ENCODE results near the gene ARL15.

Gene ARL15

DNA sequence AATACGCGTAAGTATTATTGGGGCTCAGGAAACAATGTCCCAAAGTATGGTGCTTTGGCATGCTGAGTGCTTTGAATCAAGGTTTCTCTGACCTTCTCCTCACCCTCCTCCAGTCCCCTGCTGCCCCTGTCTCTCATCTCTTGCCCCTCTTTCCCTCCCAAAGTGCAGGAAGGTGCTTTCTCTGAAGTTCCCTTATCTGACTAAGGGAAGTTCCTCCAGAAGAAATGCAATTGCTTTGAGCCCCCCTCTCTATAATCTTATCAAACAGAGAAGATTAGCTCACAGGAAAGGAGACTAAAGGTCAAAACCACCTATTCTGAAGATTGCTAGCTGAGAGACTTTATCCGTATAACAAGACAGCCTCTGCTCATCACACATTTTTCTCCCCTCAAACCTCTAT lies 288.1 kb downstream of the ARL15 start:
- FAIRE-seq (no peak), DNase-seq (ENCODE audit: insufficient read length, low spot score) (no peak)
- TF ChIP-seq, protein P1, sequence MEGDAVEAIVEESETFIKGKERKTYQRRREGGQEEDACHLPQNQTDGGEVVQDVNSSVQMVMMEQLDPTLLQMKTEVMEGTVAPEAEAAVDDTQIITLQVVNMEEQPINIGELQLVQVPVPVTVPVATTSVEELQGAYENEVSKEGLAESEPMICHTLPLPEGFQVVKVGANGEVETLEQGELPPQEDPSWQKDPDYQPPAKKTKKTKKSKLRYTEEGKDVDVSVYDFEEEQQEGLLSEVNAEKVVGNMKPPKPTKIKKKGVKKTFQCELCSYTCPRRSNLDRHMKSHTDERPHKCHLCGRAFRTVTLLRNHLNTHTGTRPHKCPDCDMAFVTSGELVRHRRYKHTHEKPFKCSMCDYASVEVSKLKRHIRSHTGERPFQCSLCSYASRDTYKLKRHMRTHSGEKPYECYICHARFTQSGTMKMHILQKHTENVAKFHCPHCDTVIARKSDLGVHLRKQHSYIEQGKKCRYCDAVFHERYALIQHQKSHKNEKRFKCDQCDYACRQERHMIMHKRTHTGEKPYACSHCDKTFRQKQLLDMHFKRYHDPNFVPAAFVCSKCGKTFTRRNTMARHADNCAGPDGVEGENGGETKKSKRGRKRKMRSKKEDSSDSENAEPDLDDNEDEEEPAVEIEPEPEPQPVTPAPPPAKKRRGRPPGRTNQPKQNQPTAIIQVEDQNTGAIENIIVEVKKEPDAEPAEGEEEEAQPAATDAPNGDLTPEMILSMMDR (IDR thresholded peaks at IDR 0.05; ENCODE audit: insufficient read depth, missing control alignments), result no peak

DNA sequence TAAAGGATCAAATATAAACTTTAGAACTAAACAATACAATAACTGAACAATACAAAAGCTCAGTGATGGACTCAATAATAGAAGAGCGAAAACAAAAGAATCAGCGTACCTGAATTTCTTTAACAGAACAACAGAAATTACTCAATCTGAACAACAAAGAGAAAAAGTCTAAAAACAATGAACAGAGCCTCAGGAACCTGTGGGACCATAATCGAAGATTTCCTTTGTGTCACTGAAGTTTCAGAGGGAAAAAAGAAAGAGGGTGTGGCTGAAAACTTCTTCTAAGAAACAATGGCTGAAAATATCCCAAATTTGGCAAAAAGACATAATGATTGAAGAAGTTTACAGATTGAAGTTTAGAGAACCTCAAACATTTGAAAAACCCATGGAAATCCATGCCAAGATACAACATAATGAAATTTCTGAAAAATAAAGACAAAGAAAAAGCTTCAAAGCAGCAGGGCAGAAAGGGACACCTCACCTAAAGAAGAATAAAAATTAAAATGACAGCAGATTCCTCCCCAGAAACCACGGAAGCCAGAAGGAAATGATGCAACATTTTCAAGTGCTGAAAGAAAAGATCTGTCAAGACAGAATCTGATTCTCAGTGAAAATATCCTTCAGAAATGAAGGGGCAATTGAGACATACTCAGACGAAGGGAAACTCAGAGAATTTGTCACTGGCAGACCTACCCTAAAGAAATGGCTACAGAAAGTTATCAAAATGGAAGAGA lies 288.8 kb downstream of the ARL15 start:
- DNase-seq (ENCODE audit: insufficient read length, low spot score) (no peak), FAIRE-seq (no peak)
- TF ChIP-seq, protein P1 (IDR thresholded peaks at IDR 0.05; ENCODE audit: insufficient read depth, missing control alignments), result no peak

DNA sequence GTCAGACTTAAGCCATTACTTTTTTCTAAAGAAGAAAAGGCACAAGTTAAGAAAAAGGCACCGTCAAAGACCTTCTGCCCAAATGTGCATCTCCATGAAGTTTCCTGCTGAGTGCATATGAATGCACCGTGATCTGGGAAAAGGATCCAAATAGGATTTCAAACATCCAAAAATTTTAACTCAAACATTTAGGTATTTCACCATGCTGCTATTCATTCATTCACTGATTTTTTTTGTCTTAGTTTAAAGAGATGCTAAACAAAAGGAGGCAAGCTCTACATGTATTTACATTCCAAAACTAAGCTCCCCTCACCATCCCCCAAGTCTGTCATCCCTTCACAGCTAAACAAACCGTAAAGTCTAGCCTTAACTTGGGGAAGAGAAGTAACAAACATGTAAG lies 291.9 kb downstream of the ARL15 start:
- DNase-seq (ENCODE audit: insufficient read length, low spot score), result no peak
- TF ChIP-seq, protein P1 (IDR thresholded peaks at IDR 0.05; ENCODE audit: insufficient read depth, missing control alignments), result no peak
- no peak for FAIRE-seq

DNA sequence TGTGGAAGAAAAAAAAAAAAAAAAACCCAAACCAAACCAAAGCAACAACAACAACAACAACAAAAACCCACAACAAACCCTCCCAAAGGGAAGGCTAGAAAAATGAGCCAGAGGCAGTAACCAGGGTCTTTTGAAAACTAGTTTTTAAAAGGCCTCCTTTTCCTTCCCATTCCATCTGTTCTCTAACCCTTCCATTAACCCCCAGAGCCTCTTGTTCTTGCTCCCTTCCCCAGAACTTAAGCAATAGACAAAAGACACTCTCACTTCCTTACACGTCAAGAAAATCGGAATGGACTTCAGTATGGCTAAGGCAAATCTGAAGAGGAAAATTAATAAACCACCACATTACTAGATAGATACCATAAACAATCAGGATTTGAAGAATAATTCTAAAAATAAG lies 292.8 kb downstream of the ARL15 start:
- FAIRE-seq, result no peak
- no peak for DNase-seq (ENCODE audit: insufficient read length, low spot score)
- TF ChIP-seq, protein P1 (IDR thresholded peaks at IDR 0.05; ENCODE audit: insufficient read depth, missing control alignments), result no peak

DNA sequence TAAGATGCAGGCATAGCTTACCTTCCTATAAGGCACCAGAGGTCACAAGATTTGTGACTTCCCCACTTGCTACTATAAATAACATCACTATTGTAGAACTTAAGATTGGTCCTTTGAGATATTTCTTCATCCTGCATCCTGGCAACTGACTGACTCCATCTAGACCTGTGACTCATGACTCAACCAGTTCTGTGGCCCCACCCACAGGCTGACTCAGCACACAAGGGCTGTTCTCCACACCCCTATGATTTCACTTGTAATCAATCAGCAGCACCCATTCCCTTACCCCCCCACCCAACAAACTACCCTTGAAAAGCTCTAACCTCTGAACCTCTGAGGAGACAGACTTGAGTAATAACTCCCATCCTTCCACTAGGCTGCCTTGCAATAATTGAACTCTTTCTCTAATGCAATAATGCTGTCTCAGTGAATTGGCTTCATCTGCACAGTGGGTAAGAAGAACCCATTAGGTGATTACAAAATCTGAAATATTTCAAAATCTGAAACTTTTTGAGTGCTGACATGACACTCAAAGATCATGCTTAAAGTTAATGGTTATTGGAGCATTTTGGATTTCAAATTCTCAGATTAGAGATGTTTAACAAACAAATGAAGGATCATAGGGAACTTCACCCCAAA lies 296.7 kb downstream of the ARL15 start:
- no peak for DNase-seq (ENCODE audit: insufficient read length, low spot score)
- FAIRE-seq, result no peak
- TF ChIP-seq, protein P1 (IDR thresholded peaks at IDR 0.05; ENCODE audit: insufficient read depth, missing control alignments), result no peak

DNA sequence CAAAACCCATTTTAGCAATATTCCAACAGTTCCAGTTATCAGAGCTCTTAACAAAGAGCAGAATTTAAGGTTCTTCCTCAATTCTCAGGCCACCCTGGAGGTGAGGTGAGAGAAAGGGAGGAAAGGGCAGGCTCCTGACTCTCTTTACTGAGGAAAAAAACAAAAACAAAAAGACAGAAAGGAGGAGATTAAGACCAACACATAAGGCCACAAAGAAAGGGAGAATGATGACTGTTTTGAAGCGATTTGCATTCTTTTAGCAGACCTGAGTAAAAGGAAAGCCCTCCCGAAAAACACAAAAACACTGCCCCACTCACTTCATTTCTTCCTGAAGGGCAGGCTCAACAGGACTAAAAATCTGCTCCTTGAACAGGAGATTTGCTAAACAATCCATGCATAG lies 300.5 kb downstream of the ARL15 start:
- DNase-seq (ENCODE audit: insufficient read length, low spot score) (no peak), FAIRE-seq (no peak)
- TF ChIP-seq, protein P1 (IDR thresholded peaks at IDR 0.05; ENCODE audit: insufficient read depth, missing control alignments), result no peak

DNA sequence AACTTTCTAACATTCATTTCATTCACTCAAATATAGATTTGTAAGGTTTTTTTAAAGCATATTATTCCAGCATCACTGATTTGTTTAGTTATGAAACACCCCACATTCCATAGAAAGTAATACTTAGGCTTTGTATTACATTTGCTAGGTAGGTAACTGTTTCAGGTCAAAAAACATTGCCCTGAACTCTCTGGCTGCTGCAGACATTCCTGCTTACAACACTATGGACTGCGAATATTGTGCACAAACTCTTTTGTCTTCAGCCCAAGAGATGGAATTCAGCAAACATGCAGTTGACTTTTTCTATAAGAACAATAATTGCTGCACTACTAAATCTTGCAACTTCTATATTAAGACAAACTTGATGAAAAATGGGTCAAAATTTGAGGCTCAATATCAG lies 301.0 kb downstream of the ARL15 start:
- TF ChIP-seq, protein P1 (IDR thresholded peaks at IDR 0.05; ENCODE audit: insufficient read depth, missing control alignments), result no peak
- DNase-seq (ENCODE audit: insufficient read length, low spot score) (no peak), FAIRE-seq (no peak)

Data from D721Med (cell line).